Endothelial cell of umbilical vein (primary cell): ENCODE data around the gene DLX3. TPM values are rescaled to one million over a fixed set of nuclear protein-coding genes. Genes with fewer than 3 reads are reported as not detected.

Experiments
- BruUV-seq: library from RNA; stranded (reverse); fragments of 400-500 nt; replicated peaks from 2 replicates; lab custom pipeline; 2021; lab: Mats Ljungman, UMichigan
- CTCF ChIA-PET: fragments of 300-600, 350-600 bp; sonication (Branson Sonifier 250); formaldehyde crosslinking; loops from one replicate; lab custom pipeline; 2021; ENCODE audit warnings: antibody characterized with exemption, inconsistent platforms; lab: Charles Lee
- POLR2A ChIA-PET: fragments of 300-600, 350-600 bp; sonication (Branson Sonifier 250); formaldehyde crosslinking; loops from one replicate; lab custom pipeline; 2021; ENCODE audit warnings: antibody characterized with exemption, inconsistent platforms; lab: Charles Lee
- DNase-seq: peaks from one replicate; pipeline ENCODE4 v3.0.0-alpha.2; 2011; ENCODE audit warnings: low read depth, low spot score
- FAIRE-seq: peaks from 2 replicates; lab custom pipeline; 2011; peaks lifted over from hg19 to GRCh38; lab: Jason Lieb, UNC
- H2AFZ ChIP-seq: 2 replicates; pipeline ENCODE4 v1.6.0; 2012; ENCODE audit warnings: low read depth, low read length, control low read depth, inconsistent platforms
- H3K27ac ChIP-seq: 2 replicates; pipeline ENCODE4 v1.5.1; 2011; ENCODE audit warnings: low read depth, mild to moderate bottlenecking, control low read depth, low read length, moderate library complexity; ENCODE audit not compliant: insufficient read depth
- H3K27me3 ChIP-seq, 2 experiments: 2 replicates each; pipeline versions ENCODE4 v1.6.0 to v1.6.1; 2011; ENCODE audit warnings: low read length in 2 of 2, mixed read lengths in 1 of 2; ENCODE audit not compliant: control insufficient read depth in 2 of 2, insufficient read depth in 2 of 2
- H3K36me3 ChIP-seq, 2 experiments: 2 replicates in 1 of 2; 3 replicates in 1 of 2; pipeline ENCODE4 v1.5.1; 2011; ENCODE audit warnings: low read length in 2 of 2, mild to moderate bottlenecking in 1 of 2, moderate library complexity in 1 of 2; ENCODE audit not compliant: control insufficient read depth in 2 of 2, insufficient read depth in 2 of 2; ENCODE audit errors: extremely low read depth in 1 of 2
- H3K4me1 ChIP-seq: 3 replicates; pipeline ENCODE4 v1.5.1; 2011; ENCODE audit warnings: mild to moderate bottlenecking, low read length; ENCODE audit not compliant: control insufficient read depth, insufficient read depth; ENCODE audit errors: extremely low read depth
- H3K4me2 ChIP-seq: 2 replicates; pipeline ENCODE4 v1.6.1; 2011; ENCODE audit warnings: low read length, control low read depth, mixed read lengths; ENCODE audit not compliant: insufficient read depth
- H3K4me3 ChIP-seq, 3 experiments: fragments of 200-600 bp in 1 of 3; sonication (generic), shearing (Covaris generic) in 1 of 3; replicated peaks in 1 of 3; 2 replicates each; pipeline ENCODE4 v1.5.1; 2011 to 2016; ENCODE audit warnings: control low read depth in 3 of 3, low read length in 3 of 3, mild to moderate bottlenecking in 2 of 3, inconsistent platforms in 1 of 3, low read depth in 1 of 3, moderate library complexity in 1 of 3; ENCODE audit not compliant: insufficient read depth in 1 of 3
- H3K79me2 ChIP-seq: 2 replicates; pipeline ENCODE4 v1.6.0; 2012; ENCODE audit warnings: low read length, inconsistent platforms; ENCODE audit not compliant: control insufficient read depth, insufficient read depth
- H3K9ac ChIP-seq: replicated peaks from 2 replicates; pipeline ENCODE3; 2011; ENCODE audit warnings: low read length, control low read depth; ENCODE audit not compliant: insufficient read depth; ENCODE audit errors: extremely low read depth
- H3K9me1 ChIP-seq: replicated peaks from 3 replicates; pipeline ENCODE4 v1.6.0; 2011; ENCODE audit warnings: mild to moderate bottlenecking, low read length; ENCODE audit not compliant: control insufficient read depth, insufficient read depth; ENCODE audit errors: extremely low read depth
- H3K9me3 ChIP-seq: replicated peaks from 2 replicates; pipeline ENCODE4 v1.5.1; 2012; ENCODE audit warnings: low read length, inconsistent platforms; ENCODE audit not compliant: control insufficient read depth, insufficient read depth
- H4K20me1 ChIP-seq: replicated peaks from 2 replicates; pipeline ENCODE3; 2011; ENCODE audit warnings: mild to moderate bottlenecking, low read length; ENCODE audit not compliant: control insufficient read depth, insufficient read depth; ENCODE audit errors: extremely low read depth
- CTCF ChIP-seq, 2 donors: IDR thresholded peaks; 1 replicate in 1 of 2; 2 replicates in 1 of 2; pipeline ENCODE4 v1.5.1; 2011; ENCODE audit warnings: low read length in 2 of 2, mild to moderate bottlenecking in 2 of 2, moderate library complexity in 2 of 2, control low read depth in 1 of 2, inconsistent platforms in 1 of 2, low read depth in 1 of 2; ENCODE audit not compliant: insufficient read depth in 1 of 2; ENCODE audit errors: extremely low read depth in 1 of 2
- EZH2 ChIP-seq: IDR thresholded peaks from 2 replicates; pipeline ENCODE4 v1.6.1; 2012; ENCODE audit warnings: borderline replicate concordance, low read depth, mild to moderate bottlenecking, moderate library complexity, low read length, inconsistent platforms; ENCODE audit not compliant: severe bottlenecking
- FOS ChIP-seq: IDR thresholded peaks from 2 replicates; pipeline ENCODE4 v1.6.1; 2011; ENCODE audit warnings: mild to moderate bottlenecking, low read length, moderate library complexity, borderline replicate concordance; ENCODE audit not compliant: insufficient read depth
- GATA2 ChIP-seq: IDR thresholded peaks from 2 replicates; pipeline ENCODE4 v1.7.0; 2011; ENCODE audit warnings: low read depth, mild to moderate bottlenecking, moderate library complexity, mixed read lengths, low read length; ENCODE audit not compliant: insufficient read length, insufficient read depth
- JUN ChIP-seq: IDR thresholded peaks from 2 replicates; pipeline ENCODE4 v1.6.1; 2011; ENCODE audit warnings: borderline replicate concordance, low read depth; ENCODE audit not compliant: insufficient read length, insufficient read depth
- MAX ChIP-seq: IDR thresholded peaks from 2 replicates; pipeline ENCODE4 v1.6.1; 2011; ENCODE audit not compliant: insufficient read depth, insufficient read length
- MYC ChIP-seq: IDR thresholded peaks from one replicate; pipeline ENCODE4 v1.6.1; 2011; ENCODE audit warnings: mild to moderate bottlenecking, low read depth, low read length
- POLR2A ChIP-seq: IDR thresholded peaks from 2 replicates; pipeline ENCODE4 v1.6.1; 2012; ENCODE audit warnings: low read depth, mild to moderate bottlenecking, control low read depth, low read length
- POLR2AphosphoS5 ChIP-seq: IDR thresholded peaks from 2 replicates; pipeline ENCODE4 v1.6.1; 2012; ENCODE audit warnings: low read depth, mild to moderate bottlenecking, control low read depth, low read length, moderate library complexity; ENCODE audit not compliant: insufficient read depth
- dilution Hi-C: fragments of 300-500 bp; cut with MboI; formaldehyde crosslinking; loops from one replicate; pipeline ENCODE4 v1.15.0; 2019; ENCODE audit warnings: low sequenced_read_pairs; ENCODE audit not compliant: extremely low pct_ligation_motif_present
- intact Hi-C: fragments of 100-400 bp; cut with micrococcal nuclease; formaldehyde crosslinking; loops from one replicate; pipeline ENCODE4 v1.10.0; 2022
- polyA plus RNA-seq, 4 experiments: library from polyadenylated mRNA; depleted of rRNA in 3 of 4; stranded (reverse) in 3 of 4; unstranded in 1 of 4; fragments of >200 nt; gene quantifications; 2 replicates each; pipeline versions ENCODE4 v1.2.1 to v1.2.3, GENCODE V29; 2011 to 2012; ENCODE audit warnings: missing spikeins in 1 of 4
- total RNA-seq: library from RNA; stranded (reverse); gene quantifications from 2 replicates; pipeline ENCODE4 v1.2.3, GENCODE V29; 2021

DLX3 gene
- total and polyA plus RNA-seq, 2 donors (not counting 3 experiments of a cell fraction or from before 2014, with no cell fraction given) = not detected

DNA sequence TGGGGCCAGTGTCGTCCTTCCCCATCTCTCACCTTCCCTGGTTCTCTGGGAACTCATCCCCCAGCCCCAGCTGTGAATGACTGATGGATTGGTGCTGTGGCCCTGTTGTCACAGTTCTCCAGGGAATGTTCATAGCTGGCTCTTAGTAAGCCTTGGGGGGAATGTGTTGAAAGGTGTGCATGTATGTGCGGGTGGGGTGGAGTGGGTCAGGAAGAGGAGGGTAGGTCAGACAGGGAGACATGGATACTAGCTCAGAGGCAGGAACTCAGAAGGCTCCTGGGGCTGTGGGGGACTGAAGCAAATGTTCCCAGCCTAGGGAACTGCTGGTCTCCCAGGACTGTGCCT, 21.8 kb downstream of the DLX3 start:
- no TSS peak for BruUV-seq
- H3K4me3 ChIP-seq = no peak overlapping the region
- H3K9me3 ChIP-seq = no peaks in the 10 kb centered on the region
- intact Hi-C loops = no loop called here
- peaks cover 81 to 84% of the 10 kb centered on the region in 2 experiments for H3K27me3 ChIP-seq
- ChIA-PET POLR2A (no interaction called here), CTCF (interaction anchor here (1.1 to 2.1 kb wide), 6 partner anchors 11 to 121 kb away, joined by 3 to 7 read pairs (median 4); no protein-coding TSS in a partner anchor)
- H3K4me1 ChIP-seq = no peaks in the 10 kb centered on the region
- no peak overlapping the region for H2AFZ ChIP-seq
- no peaks in the 10 kb centered on the region for H4K20me1 ChIP-seq
- FAIRE-seq (no peak), DNase-seq (no peak)
- no peak overlapping the region for H3K4me2 ChIP-seq
- TF ChIP-seq POLR2AphosphoS5 (no peak), GATA2 (no peak), FOS (no peak), POLR2A (no peak), MYC (no peak), JUN (no peak), EZH2 (no peak), CTCF (IDR thresholded peaks at IDR 0.05; ENCODE audit: extremely low read depth in 1 of 2, insufficient read depth in 1 of 2, low read depth in 1 of 2, low read length in 2 of 2) (no peak), MAX (no peak)
- no peaks in the 10 kb centered on the region for H3K9me1 ChIP-seq
- no peaks in the 10 kb centered on the region for H3K79me2 ChIP-seq
- no peak overlapping the region for H3K9ac ChIP-seq
- dilution Hi-C loops = no loop called here
- no peaks in the 10 kb centered on the region for H3K36me3 ChIP-seq
- no peak overlapping the region for H3K27ac ChIP-seq
